DND-41 (cell line): ENCODE measurements around the gene CFAP410.

Experiments used
- ATAC-seq: fragments of 200-7000 bp; cut with Tn5 transposase; 3 replicates; pipeline ENCODE4 v1.9.1; 2021; ENCODE audit warnings: low read depth; ENCODE audit not compliant: insufficient read depth
- DNase-seq: peaks from one replicate; pipeline ENCODE4 v3.0.0-alpha.2; 2020
- H2AFZ ChIP-seq: 2 replicates; pipeline ENCODE4 v1.6.0; 2012; ENCODE audit warnings: low read depth, low read length
- H3K27ac ChIP-seq: 2 replicates; pipeline ENCODE4 v1.5.1; 2012; ENCODE audit warnings: low read length, inconsistent platforms
- H3K27me3 ChIP-seq: fragments of 200-600 bp; sonication (generic); 2 replicates; pipeline ENCODE4 v1.6.0; 2012; ENCODE audit warnings: low read length, mild to moderate bottlenecking, inconsistent platforms; ENCODE audit not compliant: insufficient read depth, poor library complexity
- H3K36me3 ChIP-seq: 2 replicates; pipeline ENCODE4 v1.5.1; 2012; ENCODE audit warnings: low read length, inconsistent platforms; ENCODE audit not compliant: insufficient read depth
- H3K4me1 ChIP-seq: 2 replicates; pipeline ENCODE4 v1.5.1; 2012; ENCODE audit warnings: mild to moderate bottlenecking, low read length; ENCODE audit not compliant: insufficient read depth
- H3K4me2 ChIP-seq: 2 replicates; pipeline ENCODE4 v1.6.0; 2012; ENCODE audit warnings: mild to moderate bottlenecking, moderate library complexity, low read length, inconsistent platforms; ENCODE audit not compliant: insufficient read depth
- H3K4me3 ChIP-seq, 2 experiments: fragments of 200-600 bp in 1 of 2; shearing (Covaris generic) in 1 of 2; 2 replicates each; pipeline ENCODE4 v1.5.1; 2012 to 2016; ENCODE audit warnings: inconsistent platforms in 2 of 2, low read length in 2 of 2, mild to moderate bottlenecking in 2 of 2, low read depth in 1 of 2, moderate library complexity in 1 of 2
- H3K79me2 ChIP-seq: 2 replicates; pipeline ENCODE4 v1.6.0; 2012; ENCODE audit warnings: low read length, inconsistent platforms; ENCODE audit not compliant: insufficient read depth
- H3K9ac ChIP-seq: 2 replicates; pipeline ENCODE4 v1.6.0; 2012; ENCODE audit warnings: low read depth, mild to moderate bottlenecking, inconsistent platforms, low read length, moderate library complexity
- H3K9me3 ChIP-seq: 2 replicates; pipeline ENCODE4 v1.5.1; 2012; ENCODE audit warnings: low read length, moderate library complexity, mild to moderate bottlenecking, inconsistent platforms; ENCODE audit not compliant: insufficient read depth, severe bottlenecking
- H4K20me1 ChIP-seq: 2 replicates; pipeline ENCODE4 v1.6.0; 2012; ENCODE audit warnings: low read length; ENCODE audit not compliant: insufficient read depth
- EZH2 ChIP-seq: IDR thresholded peaks from 3 replicates; pipeline ENCODE4 v1.6.1; 2012; ENCODE audit warnings: borderline replicate concordance, low read depth, mild to moderate bottlenecking, moderate library complexity, low read length, inconsistent platforms; ENCODE audit not compliant: severe bottlenecking
- TF ChIP-seq, protein P1 (sequence below): IDR thresholded peaks from 2 replicates; pipeline ENCODE4 v1.5.1; 2012; ENCODE audit warnings: borderline replicate concordance, low read length, moderate library complexity, mild to moderate bottlenecking; ENCODE audit not compliant: poor library complexity, severe bottlenecking; ENCODE audit errors: extremely low read depth

CFAP410 gene

GRCh38 chr21:44281801-44282200, 57.4 kb downstream of the CFAP410 start:
- ATAC-seq, result no peak
- DNase-seq, result no peak
- Histone ChIP-seq H3K4me3 (no peak overlapping the region), H3K36me3 (no peaks in the 10 kb centered on the region), H3K4me1 (no peaks in the 10 kb centered on the region), H3K4me2 (no peak overlapping the region), H3K9ac (no peak overlapping the region), H4K20me1 (no peaks in the 10 kb centered on the region; the same call in 1 of the 2 replicates), H2AFZ (no peak overlapping the region), H3K27me3 (no peaks in the 10 kb centered on the region), H3K27ac (no peak overlapping the region), H3K9me3 (no peaks in the 10 kb centered on the region), H3K79me2 (no peaks in the 10 kb centered on the region)
- TF ChIP-seq, protein P1, sequence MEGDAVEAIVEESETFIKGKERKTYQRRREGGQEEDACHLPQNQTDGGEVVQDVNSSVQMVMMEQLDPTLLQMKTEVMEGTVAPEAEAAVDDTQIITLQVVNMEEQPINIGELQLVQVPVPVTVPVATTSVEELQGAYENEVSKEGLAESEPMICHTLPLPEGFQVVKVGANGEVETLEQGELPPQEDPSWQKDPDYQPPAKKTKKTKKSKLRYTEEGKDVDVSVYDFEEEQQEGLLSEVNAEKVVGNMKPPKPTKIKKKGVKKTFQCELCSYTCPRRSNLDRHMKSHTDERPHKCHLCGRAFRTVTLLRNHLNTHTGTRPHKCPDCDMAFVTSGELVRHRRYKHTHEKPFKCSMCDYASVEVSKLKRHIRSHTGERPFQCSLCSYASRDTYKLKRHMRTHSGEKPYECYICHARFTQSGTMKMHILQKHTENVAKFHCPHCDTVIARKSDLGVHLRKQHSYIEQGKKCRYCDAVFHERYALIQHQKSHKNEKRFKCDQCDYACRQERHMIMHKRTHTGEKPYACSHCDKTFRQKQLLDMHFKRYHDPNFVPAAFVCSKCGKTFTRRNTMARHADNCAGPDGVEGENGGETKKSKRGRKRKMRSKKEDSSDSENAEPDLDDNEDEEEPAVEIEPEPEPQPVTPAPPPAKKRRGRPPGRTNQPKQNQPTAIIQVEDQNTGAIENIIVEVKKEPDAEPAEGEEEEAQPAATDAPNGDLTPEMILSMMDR, result no peak
- TF ChIP-seq EZH2, result no peak

- Histone ChIP-seq H3K27me3 (no peaks in the 10 kb centered on the region), H4K20me1 (no peaks in the 10 kb centered on the region; the same call in 1 of the 2 replicates), H3K36me3 (no peaks in the 10 kb centered on the region), H3K4me1 (no peaks in the 10 kb centered on the region), H3K79me2 (no peaks in the 10 kb centered on the region), H3K9ac (no peak overlapping the region), H3K4me3 (no peak overlapping the region), H3K4me2 (no peak overlapping the region), H3K27ac (no peak overlapping the region), H3K9me3 (no peaks in the 10 kb centered on the region), H2AFZ (no peak overlapping the region)
- no peak for ATAC-seq
- TF ChIP-seq, protein P1, result no peak
- no peak for TF ChIP-seq EZH2
- no peak for DNase-seq
Measured at GRCh38 chr21:44279354-44280260, 59.6 kb downstream of the CFAP410 start.
